ENCODE results near the gene MAGEA9B. TPM values are rescaled to one million over a fixed set of nuclear protein-coding genes. Genes with fewer than 3 reads are reported as not detected.
"Not testable (repeated sequence)": the region's sequence is repeated elsewhere in the genome, so short reads cannot be mapped to it uniquely, and the experiment has no call there.

The MAGEA9B gene
- total RNA-seq, 1 experiment from 2014 or later, result not detected

- not testable (repeated sequence) for H3K27me3 ChIP-seq (ENCODE audit: control insufficient read depth, insufficient read depth, low read length); DNase-seq; H3K36me3 ChIP-seq (replicated peaks; ENCODE audit: control insufficient read depth, insufficient read depth, low read length); H3K4me3 ChIP-seq (ENCODE audit: insufficient read depth, low read depth, low read length)
These were observed 35.4 kb downstream of the MAGEA9B start for GRCh38 chrX:149551939-149552248.

DNA sequence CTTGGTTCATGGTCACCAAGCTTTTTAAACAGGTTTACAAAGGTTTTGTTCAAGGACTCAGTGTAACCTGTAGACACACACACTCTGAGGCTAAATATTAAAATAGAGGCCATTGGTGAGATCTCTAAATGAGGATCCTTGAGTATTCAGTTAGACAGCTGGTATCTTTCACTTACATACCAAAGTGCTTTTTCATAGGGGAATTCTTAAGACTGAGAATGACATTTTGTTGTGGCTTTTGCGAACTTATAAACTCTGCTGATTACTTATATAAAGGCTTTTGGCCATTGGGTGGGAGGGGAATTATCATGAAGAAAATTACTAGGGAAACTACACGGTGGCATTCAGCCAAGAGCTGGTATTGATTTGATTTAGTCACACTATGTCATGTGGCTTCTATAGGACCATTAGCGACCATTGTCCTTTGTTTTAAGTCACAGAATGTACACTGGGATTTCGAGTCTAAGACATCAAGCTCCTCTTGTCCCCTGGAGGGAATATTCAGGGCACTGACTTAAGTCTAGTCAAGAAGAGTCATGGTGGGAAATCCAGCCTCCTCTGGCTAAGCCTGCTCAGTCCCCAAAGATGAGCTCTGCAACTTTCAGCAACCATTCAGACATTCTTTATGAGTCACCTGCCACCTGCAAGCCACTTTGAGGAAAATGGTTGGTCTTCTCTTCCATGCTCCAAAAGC lies 35.9 kb downstream of the MAGEA9B start:
- not testable (repeated sequence) for H3K36me3 ChIP-seq (replicated peaks; ENCODE audit: control insufficient read depth, insufficient read depth, low read length); H3K4me3 ChIP-seq (ENCODE audit: insufficient read depth, low read depth, low read length); H3K27me3 ChIP-seq (ENCODE audit: control insufficient read depth, insufficient read depth, low read length); DNase-seq

GRCh38 chrX:149550454-149550853 lies 36.8 kb downstream of the MAGEA9B start:
- H3K36me3 ChIP-seq (replicated peaks; ENCODE audit: control insufficient read depth, insufficient read depth, low read length); DNase-seq; H3K27me3 ChIP-seq (ENCODE audit: control insufficient read depth, insufficient read depth, low read length); H3K4me3 ChIP-seq (ENCODE audit: insufficient read depth, low read depth, low read length): not testable (repeated sequence)

- not testable (repeated sequence) for H3K27me3 ChIP-seq (ENCODE audit: control insufficient read depth, insufficient read depth, low read length); H3K36me3 ChIP-seq (replicated peaks; ENCODE audit: control insufficient read depth, insufficient read depth, low read length); H3K4me3 ChIP-seq (ENCODE audit: insufficient read depth, low read depth, low read length); DNase-seq
These were observed 37.6 kb downstream of the MAGEA9B start, which contains the start of gene HSFX3 for GRCh38 chrX:149549701-149550100. Gene HSFX3 (minus strand): TSS chrX:149549924. CDS start chrX:149549852, 72 bp downstream.

DNA sequence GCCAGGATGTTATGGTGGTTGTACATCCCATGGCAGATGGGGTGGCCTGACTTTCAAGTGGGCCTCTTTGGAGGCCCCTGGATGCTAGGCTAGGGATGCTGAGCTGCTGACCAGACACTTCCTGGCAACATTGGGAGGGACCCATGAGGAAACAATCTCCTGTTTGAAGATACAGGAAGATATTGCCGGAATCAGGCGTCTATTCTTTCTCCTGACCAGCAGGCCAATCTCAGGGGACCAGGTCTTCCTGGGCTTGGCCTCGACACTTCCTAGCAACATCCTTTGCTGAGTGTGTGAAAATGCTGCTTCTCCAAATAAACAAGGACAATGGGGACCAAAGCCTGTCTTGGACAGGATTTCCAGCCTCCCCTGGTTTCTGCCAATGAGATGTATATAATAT lies 39.5 kb downstream of the MAGEA9B start:
- not testable (repeated sequence) for H3K4me3 ChIP-seq (ENCODE audit: insufficient read depth, low read depth, low read length); H3K36me3 ChIP-seq (replicated peaks; ENCODE audit: control insufficient read depth, insufficient read depth, low read length); H3K27me3 ChIP-seq (ENCODE audit: control insufficient read depth, insufficient read depth, low read length); DNase-seq

DNA sequence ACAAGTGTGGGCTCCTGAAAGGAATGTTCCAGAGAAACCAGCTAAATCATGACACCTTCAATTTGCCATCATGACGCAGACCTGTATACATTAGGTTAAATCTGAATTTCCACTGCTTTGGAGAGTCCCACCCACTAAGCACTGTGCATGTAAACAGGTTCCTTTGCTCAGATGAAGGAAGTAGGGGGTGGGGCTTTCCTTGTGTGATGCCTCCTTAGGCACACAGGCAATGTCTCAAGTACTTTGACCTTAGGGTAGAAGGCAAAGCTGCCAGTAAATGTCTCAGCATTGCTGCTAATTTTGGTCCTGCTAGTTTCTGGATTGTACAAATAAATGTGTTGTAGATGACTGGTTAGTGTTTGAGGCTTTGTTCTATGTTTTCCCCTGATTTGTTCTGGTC lies 40.3 kb downstream of the MAGEA9B start:
- H3K27me3 ChIP-seq (ENCODE audit: control insufficient read depth, insufficient read depth, low read length); DNase-seq; H3K36me3 ChIP-seq (replicated peaks; ENCODE audit: control insufficient read depth, insufficient read depth, low read length); H3K4me3 ChIP-seq (ENCODE audit: insufficient read depth, low read depth, low read length): not testable (repeated sequence)

DNA sequence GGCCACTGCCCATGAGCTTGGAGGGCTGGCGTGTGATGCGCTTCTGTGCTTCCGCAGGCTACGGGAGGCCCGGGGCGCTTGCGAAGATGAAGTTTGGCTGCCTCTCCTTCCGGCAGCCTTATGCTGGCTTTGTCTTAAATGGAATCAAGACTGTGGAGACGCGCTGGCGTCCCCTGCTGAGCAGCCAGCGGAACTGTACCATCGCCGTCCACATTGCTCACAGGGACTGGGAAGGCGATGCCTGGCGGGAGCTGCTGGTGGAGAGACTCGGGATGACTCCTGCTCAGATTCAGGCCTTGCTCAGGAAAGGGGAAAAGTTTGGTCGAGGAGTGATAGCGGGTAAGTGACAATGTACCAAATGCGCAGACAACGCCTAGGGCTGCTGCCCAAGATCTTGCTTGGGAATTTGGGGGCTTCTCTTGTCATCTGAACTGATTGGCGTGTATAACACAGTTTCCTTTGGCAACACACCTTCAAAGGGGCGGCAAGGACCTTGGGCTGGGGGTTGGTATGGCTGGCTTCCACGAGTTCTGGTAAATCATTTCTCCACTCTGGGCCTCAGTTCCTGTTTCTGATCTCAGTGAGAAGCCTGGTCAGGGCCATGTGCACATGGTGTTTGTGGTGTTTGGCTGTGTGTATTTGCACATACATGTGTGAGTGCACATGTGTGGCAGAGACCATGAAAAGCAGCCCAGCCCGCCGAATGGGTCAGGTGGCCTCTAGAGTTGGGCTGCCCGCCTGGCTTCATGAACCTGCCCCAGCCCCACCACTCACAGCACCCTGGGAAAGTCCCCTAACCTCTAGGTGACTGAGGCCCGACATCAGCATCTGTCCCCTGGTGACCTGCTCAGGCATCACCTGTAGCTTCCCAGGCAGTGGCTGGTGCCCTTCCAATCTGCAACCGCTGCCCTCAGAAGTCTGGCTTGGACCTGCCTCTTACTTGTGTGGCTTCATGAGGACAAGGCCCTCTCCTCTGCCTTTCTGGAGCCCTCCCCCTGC lies 41.4 kb downstream of the MAGEA9B start:
- H3K4me3 ChIP-seq (ENCODE audit: insufficient read depth, low read depth, low read length); DNase-seq; H3K27me3 ChIP-seq (ENCODE audit: control insufficient read depth, insufficient read depth, low read length); H3K36me3 ChIP-seq (replicated peaks; ENCODE audit: control insufficient read depth, insufficient read depth, low read length): not testable (repeated sequence)

- H3K27me3 ChIP-seq (ENCODE audit: control insufficient read depth, insufficient read depth, low read length), result peaks cover 8% of the 10 kb centered on the region
- peak overlapping the region; percentile 68 for H3K4me3 ChIP-seq (ENCODE audit: insufficient read depth, low read depth, low read length)
- H3K36me3 ChIP-seq (replicated peaks; ENCODE audit: control insufficient read depth, insufficient read depth, low read length), result no peaks in the 10 kb centered on the region
- DNase-seq, result no peak
These were observed 45.7 kb downstream of the MAGEA9B start for GRCh38 chrX:149541521-149542047.

GRCh38 chrX:149540621-149541520 lies 46.4 kb downstream of the MAGEA9B start, which contains the start of gene EOLA1:
Gene EOLA1 (plus strand): TSS chrX:149541012. CDS start chrX:149545631, 4,619 bp downstream.
- H3K4me3 ChIP-seq (ENCODE audit: insufficient read depth, low read depth, low read length), result peak within 1 kb of the TSS; percentile 68
- DNase-seq, result peak; percentile 44
- H3K36me3 ChIP-seq (replicated peaks; ENCODE audit: control insufficient read depth, insufficient read depth, low read length), result no peaks in the 10 kb centered on the region
- peaks cover 8% of the 10 kb centered on the region for H3K27me3 ChIP-seq (ENCODE audit: control insufficient read depth, insufficient read depth, low read length)

DNA sequence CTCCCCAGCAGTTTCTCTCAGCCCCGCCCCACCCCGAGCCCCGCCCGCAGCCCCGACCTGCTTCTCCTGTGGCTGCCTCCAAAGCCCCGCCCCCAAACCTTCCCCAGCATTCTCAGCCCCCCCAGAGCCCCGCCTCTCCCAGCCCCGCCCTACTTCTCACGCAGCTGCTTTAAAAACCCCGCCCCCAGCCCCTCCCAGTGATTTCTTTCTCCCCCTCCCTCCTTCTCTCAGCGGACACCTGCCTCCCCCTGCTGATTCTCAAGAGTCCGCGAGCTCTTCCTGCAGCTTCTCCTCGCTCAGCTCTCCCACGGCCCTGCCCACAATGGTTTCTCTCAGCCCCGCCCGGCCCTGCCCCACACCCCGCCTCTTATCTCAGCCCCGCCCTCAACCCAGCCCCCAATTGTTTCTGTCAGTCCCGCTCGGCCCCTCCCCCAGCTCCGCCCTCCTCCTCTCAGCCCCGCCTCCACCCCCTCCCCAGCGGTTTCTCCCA lies 47.1 kb downstream of the MAGEA9B start:
- peak; percentile 93 for DNase-seq
- Histone ChIP-seq H3K27me3 (ENCODE audit: control insufficient read depth, insufficient read depth, low read length) (peaks cover 8% of the 10 kb centered on the region), H3K36me3 (replicated peaks; ENCODE audit: control insufficient read depth, insufficient read depth, low read length) (no peaks in the 10 kb centered on the region), H3K4me3 (ENCODE audit: insufficient read depth, low read depth, low read length) (peak overlapping the region; percentile 68)

DNA sequence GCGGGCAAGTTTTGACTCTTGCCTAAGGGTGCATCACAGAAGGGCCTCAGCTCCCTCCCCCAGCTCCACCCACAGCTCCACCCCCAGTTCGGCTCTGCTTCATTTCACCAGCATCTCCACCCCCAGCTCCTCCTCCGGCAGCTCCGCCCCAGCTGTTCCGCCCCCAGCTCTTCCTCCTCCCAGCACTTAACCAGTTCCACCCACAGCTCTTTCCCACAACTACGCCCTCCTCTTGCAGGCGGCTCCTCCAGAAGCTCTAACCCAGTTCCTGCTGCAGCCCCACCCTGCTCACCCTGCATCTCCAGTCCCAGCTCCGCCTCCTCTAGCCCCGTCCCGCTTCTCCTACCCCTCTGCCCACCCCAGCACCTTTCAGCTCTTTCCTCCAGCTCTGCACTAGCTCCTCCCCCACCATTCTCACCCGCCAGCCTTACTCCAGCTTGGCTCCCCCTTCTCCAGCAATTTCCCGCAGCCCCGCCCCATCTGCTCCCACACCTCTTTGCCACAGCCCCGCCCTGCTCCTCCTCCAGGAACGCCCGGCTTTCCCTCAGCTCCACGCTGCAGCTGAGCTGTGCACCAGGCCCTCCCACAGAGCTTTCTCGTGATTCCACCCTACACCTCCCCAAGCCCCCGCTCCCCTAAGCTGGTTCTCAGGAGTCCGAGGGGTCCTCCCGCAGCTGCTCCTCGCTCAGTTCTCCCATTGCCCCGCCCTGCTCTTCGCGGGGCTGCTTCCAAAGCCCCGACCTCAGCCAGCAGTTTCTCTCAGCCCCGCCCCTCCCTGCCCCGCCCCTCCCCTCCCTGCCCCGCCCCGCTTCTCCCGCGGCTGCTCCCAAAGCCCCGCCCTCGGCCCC lies 47.8 kb downstream of the MAGEA9B start:
- Histone ChIP-seq H3K36me3 (replicated peaks; ENCODE audit: control insufficient read depth, insufficient read depth, low read length) (no peaks in the 10 kb centered on the region), H3K27me3 (ENCODE audit: control insufficient read depth, insufficient read depth, low read length) (peaks cover 8% of the 10 kb centered on the region), H3K4me3 (ENCODE audit: insufficient read depth, low read depth, low read length) (peak overlapping the region; percentile 67)
- peak; percentile 82 for DNase-seq

DNA sequence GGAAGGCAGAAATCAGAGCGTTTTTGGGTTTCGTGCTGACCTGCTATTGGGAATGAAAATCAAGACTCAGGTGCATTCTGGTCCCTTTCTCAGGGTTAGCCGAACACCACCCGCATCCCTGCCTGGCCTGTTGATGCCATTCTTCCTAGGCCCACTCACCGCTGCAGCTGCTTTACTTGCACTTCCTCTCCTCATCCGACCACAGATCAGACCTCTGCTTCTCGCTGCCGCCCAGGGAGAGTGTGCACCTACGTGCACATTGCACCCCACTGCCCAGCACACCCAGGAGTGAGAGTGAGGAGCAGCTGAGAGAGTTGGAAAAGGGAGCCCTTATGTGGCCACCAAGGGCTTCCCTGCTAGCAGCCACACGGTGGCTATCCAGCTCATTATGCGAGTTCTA lies 49.8 kb downstream of the MAGEA9B start:
- not testable (repeated sequence) for DNase-seq; H3K4me3 ChIP-seq (ENCODE audit: insufficient read depth, low read depth, low read length)

GRCh38 chrX:149534926-149535602 lies 52.2 kb downstream of the MAGEA9B start:
- H3K4me3 ChIP-seq (ENCODE audit: insufficient read depth, low read depth, low read length); DNase-seq; H3K36me3 ChIP-seq (replicated peaks; ENCODE audit: control insufficient read depth, insufficient read depth, low read length); H3K27me3 ChIP-seq (ENCODE audit: control insufficient read depth, insufficient read depth, low read length): not testable (repeated sequence)

More for the DNA sequence above, 49.8 kb downstream of the MAGEA9B start:
- not testable (repeated sequence) for H3K27me3 ChIP-seq (ENCODE audit: control insufficient read depth, insufficient read depth, low read length); H3K36me3 ChIP-seq (replicated peaks; ENCODE audit: control insufficient read depth, insufficient read depth, low read length)

Measured in H7 (cell line).